HG03060 (cell line): ENCODE results near the gene GABRR2.
"Not testable (repeated sequence)": the region's sequence is repeated elsewhere in the genome, so short reads cannot be mapped to it uniquely, and the experiment has no call there.

ENCODE experiments used
- ATAC-seq: cut with Tn5 transposase; IDR thresholded peaks from one replicate; pipeline ENCODE4 v1.9.1; 2021; ENCODE audit warnings: low read depth, moderate number of reproducible peaks; ENCODE audit not compliant: unreplicated experiment

GABRR2 gene

DNA sequence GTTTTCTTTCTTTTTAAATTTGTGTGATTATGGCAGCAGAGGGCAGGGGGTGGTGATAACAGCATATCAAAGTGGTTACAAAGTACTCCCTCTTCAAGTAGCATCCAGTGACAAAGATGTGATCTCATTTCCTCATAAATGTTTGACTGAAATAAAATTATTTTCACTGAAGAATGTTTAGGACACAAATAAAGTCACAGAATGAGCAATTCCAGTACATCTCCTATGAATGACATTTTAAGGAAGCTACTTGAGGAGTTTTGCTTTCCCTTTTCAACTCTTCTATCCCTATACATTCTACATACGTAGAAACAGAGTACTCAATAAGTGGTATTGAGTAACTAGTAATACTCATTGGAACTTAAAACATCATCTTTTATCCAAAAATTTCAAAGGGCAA, 13.9 kb upstream of the GABRR2 start:
- ATAC-seq = no peak

DNA sequence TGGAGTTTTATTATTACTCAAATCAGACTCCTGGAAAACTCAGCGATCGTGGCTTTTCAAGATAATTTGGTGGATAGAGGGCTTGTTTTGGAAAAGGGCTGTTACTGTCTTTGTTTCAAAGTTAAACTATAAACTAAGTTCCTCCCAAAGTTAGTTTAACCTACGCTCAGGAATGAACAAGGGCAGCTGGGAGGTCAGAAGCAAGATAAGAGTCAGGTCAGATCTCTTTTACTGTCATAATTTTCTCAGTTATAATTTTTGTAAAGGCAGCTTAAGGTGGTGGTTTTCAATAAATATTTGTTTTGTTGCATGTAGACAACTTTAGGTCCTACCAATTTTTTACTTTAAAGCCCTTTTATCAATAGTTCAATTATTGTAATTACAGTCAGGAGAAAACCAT, 9.2 kb upstream of the GABRR2 start:
- no peak for ATAC-seq

DNA sequence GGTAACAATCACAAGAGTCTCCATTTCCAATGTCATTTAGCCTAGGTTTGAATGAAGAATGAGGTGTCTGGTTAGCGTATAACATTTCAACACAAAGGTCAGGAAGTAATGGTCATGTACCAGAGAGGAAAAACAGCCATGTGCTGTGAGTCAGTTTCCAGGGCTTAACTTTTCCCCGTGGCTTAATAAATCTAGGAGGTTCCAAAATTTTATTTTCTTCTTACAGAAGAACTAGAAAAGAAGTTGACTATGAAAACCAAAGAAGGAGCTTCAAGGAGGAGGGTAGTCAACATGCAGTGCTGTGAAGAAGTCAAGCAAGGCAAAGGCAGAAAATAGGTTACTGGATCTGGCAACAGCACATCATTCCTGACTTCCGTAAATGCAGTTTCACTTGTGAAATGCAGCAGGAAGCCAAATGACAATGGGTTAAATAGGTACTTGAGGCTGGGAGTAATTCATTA, 8.4 kb upstream of the GABRR2 start:
- no peak for ATAC-seq

DNA sequence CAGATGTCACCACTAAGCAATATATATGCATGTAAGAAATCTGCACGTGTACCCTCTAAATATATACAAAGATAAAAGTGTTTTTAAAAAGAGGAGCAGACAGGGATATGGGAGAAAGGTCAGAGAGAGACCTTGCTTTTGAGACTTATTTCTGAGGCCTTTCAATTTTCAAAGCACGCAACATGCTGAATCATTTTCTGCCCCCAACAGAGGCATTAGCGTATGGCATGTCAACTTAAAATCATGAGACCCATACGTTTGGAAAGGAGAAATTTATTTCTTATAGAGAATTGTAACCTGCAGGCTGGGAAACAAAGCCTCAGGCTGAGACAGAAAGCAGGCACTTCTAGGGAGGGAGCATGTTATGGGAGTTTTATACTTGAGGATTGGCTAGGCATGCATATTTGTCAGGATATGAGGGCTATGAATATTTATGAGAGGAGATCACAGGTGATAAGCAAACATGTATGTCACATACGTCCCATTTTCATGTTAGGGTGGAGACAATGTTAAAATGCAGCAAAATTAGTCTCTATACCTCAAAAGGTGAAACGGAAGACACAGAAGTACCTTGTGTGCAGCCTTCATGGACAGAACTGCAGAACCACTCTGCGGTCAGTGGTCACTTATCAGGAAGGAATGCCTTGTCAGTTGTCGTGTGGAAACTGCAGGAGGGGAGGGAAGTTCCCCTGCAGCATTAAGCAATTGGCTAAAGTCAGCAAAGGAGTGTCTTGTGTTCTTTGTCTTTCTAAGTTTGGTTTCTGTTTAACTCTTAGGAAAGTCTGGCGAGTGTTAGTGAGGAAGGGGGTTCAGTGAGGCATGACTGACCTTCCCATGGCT, 6.3 kb upstream of the GABRR2 start:
- ATAC-seq = no peak

DNA sequence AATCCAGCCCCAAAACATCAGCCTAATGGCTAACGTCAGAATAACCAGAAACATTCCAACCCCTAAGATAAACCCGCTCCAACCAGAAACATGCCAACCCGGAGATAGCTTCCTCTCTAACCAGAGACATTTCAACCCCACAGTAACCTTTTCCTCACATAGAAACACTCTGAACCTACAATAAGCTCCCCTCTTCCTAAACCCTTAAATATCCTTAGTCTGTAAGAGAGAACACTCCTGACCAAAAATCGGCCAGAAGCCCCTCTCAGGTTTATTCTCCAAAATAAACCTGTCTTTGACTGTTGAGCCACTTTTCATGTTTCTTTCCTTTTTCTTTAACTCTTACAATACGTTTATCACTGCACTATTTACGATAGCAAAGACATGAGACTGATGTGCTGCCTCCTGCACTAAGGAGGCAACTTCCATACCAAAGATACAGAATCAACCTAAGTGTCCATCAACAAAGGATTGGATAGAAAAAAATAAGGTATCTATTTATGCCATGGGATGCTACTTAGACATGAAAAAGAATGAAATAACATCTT, 5.0 kb upstream of the GABRR2 start:
- no peak for ATAC-seq

DNA sequence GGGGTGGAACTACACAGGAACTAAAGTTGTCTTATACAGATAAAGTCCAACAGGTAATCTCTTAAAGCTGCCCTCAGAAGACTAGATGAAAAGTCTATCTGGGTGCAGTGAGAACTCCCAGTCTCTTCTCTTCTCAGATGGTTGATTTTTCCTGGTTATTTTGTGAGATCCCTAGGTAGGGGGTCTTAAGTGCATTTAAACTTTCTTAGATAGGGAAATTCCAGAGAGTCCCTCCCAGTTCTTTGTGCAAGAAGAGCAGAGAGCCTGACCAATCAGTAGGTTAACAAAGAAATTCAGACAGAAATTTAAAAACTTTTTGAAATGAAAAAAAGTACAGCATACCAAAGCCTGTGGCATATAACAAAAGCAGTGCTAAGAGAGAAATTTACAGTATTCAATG, 2.0 kb upstream of the GABRR2 start:
- ATAC-seq = no peak

DNA sequence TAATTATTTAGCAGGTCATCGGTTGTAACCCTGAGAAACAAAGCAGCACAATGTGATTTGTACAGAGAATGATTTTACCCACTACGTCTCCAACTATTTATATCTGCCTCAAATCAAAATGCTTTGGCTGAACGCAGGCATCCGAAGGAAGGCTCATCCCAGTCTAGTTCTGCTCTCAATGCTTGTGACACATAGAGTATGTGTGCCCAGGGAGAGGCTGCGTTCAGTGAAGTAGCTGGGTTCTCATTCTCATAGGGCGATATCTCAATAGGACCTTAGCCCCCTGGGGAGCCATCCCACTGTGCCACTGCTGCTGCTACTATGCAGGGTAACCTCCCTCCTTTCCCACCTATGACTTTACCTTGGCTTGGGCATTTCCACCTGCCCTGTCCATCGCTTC, 407 bp downstream of the GABRR2 start:
- no peak for ATAC-seq

DNA sequence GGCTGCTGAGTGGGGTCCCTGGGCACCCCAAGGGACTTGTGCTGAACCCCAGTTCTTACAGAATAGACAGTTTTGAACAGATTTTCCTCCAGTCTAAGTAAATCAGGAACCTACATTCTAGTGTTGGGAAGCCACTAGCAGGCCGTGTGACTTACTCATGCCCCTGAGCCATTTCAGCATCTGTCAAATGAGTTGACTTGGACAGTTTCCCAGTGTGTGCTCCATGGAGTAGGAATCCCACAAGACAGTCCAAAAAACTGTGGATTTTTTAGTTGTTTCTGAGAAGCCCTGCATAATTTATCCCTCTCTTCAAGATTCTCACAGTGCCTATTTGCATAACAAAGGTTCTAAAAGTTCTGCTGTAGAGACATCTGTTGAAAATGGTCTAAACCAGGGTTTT, 2.1 kb downstream of the GABRR2 start:
- ATAC-seq = no peak

DNA sequence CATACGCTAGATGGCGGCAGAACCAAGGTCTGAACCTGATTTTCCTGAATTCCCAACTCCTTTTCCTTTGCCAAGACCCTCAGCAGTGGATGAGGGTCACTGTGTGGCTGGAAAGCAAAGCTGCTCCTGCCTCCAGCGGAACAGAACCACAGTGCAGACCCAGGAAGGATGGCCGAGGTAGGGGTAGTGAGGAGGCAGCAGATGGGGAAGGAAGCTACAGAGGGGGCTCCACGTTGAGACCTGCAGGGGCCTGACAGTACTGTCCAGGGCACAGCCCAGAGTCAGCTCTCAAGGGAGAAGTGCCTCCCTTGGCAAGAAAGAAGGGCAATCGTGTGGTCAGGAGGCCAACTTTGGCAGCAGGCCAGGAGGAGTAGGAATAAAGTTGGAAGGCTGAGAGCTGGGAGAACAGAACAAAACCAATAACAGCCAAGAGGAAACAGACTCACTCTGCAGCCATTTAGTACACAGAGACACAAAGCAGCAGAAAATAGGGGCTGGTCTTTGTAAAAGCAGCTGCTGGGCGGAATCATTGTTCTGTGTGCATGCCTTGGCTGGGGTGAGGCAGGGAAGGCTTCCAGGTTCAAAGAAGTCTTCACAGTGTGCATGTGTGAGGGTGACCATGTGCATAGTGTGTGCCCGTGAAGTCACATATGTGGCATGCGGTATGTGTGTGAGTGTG, 3.1 kb downstream of the GABRR2 start:
- ATAC-seq = no peak

DNA sequence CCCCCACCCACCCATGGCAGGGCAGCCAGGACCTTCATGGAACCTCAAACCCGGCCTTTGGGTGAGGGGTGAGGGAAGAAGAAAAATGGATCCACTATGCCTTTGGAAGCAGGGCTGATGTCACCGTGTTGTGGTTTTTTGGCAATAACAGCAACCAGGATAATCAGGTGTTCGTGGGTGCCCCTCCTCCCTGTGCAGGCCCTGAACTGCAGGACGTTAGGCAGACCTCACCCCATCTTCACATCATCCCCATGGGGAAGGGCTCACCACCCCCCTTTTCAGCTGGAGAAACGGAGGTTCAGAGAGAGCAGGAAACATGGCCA, 3.6 kb downstream of the GABRR2 start:
- ATAC-seq = no peak

DNA sequence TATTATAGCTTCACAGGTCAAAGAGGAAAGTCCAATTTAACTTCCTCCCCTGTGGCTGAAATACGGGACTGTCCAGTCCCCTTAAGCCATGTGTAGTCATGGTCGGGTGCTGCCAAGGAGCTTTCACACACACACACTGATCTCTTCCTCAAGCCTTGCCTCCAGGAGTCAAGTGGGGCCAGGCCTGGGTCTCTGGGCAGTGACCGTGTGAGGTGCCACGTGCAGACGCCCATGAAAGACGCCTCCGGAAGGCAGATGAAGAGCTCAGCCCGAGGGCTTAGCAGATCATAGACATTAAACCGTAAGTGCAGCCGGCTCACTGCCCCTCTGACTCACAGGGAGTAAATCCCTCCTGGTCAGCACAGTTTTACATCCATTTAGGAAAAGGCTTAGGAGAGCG, 4.2 kb downstream of the GABRR2 start:
- no peak for ATAC-seq

DNA sequence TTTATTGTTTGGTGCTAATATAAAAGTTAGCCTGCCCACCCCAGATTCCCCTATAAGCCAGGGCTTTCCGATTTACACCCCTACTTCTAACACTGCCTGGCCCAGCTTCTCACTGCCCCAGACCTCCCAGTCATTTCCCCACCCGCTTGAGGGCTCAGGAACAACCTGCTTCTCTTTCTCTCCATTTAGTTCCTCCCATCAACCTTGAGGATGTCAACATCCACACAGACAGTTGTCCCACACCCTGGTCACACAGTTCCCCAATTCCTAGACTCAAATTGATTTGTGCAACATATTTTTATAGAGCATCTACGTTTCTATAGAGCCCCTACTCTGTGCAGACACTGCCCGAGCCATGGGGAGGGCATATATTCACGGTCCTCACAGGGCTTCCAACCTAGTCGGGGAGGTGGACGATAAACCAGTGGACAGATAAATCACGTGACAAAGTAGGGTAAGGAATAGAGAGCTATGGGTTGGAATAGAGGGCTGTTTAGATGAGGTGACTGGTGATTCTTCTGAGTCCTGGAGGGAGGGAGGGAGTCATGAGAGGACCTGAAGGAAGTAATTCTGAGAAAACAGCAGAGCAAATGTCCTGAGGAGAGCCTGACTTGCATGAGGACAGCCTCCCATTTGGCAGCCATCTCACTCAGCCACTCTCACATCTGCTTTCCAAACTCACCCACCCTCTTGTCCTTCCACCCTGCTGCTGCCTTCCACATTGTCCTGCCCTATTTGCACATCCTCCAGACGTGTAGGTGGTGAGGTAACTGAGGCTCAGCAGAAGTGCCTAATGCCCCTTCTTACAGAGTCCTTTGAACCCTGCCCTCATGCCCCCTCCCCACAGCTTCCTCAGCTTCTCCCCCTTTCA, 6.3 kb downstream of the GABRR2 start:
- no peak for ATAC-seq

DNA sequence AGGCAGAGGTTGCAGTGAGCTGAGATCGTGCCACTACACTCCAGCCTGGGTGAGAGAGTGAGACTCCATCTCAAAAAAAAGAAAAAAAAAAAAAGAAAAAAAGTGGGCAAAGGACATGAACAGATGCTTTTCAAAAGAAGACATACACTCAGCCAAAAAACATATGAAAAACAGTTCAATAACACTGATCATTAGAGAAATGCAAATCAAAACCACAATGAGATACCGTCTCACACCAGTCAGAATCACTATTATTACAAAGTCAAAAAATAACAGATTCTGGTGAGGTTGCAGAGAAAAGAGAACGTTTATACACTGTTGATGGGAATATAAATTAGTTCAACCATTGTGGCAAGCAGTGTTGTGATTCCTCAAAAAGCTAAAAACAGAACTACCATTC, 10.6 kb downstream of the GABRR2 start:
- ATAC-seq = not testable (repeated sequence)

DNA sequence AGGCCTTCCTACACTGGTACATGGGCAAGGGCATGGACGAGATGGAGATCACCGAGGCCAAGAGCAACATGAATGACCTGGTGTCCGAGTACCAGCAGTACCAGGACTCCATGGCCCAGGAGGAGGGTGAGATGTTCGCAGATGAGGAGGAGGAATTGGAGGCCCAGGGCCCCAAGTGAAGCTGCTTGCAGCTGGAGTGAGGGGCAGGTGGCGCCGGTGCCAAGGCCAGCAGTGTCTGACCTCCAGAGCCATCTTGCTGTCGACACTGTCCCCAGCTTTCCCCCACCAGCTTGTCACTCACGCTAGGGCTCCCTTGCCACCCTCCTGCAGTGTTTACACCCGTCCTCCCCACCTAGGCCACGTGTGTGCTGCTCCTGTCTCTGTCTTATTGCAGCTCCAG, 12.2 kb downstream of the GABRR2 start:
- ATAC-seq = no peak

DNA sequence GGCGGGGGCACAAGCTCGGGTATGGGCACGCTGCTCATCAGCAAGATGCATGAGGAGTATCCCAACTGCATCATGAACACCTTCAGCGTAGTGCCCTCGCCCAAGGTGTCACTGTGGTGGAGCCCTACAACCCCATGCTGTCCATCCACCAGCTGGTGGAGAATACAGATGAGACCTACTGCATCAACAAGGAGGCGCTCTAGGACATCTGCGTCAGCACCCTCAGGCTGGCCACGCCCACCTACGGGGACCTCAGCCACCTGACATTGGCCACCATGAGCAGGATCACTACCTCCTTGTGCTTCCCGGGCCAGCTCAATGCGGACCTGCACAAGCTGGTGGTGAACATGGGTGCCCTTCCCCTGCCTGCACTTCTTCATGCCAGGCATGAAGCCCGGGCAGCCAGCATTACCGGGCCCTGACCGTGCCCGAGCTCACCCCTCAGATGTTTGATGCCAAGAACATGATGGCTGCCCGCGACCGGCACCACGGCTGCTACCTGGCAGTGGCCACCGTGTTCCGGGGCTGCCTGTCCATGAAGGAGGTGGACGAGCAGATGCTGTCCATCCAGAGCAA, 12.8 kb downstream of the GABRR2 start:
- ATAC-seq = no peak

DNA sequence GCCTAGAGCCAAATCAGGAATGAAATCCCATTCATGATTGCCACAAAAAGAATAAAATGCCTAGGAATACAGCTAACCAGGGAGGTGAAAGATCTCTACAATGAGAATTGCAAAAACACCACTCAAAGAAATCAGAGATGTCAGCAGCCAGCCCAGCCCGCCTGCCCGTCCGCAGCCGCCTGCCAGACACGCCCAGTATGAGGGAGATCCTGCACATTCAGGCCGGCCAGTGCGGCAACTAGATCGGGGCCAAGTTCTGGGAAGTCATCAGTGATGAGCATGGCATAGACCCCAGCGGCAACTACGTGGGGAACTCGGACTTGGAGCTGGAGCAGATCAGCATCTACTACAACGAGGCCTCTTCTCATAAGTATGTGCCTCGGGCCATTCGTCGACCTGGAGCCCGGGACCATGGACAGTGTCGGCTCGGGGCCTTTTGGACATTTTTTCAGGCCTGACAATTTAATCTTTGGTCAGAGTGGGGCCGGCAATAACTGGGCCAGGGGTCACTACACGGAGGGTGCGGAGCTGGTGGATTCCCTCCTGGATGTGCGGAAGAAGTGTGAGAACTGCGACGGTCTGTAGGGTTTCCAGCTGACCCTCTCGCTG, 13.4 kb downstream of the GABRR2 start:
- ATAC-seq = no peak

DNA sequence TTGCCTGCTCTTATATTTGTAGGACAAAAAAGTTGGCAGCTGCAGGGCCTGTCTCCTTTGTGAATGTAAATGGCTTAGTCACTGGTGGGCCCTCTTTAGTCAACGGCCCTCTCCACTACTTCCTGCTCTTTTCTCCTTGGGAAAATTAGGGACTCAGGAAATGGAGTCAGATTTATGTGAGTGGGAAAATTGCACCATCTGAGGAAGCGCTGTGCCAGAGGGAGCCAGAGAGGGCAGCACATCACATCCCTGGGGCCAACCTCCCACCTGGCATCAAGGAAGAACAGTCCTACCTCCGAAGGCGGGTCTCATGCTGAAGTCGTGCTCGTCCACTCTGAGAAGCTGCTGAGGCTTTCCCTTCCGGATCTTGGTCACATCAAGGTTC, 15.6 kb downstream of the GABRR2 start:
- ATAC-seq = no peak

DNA sequence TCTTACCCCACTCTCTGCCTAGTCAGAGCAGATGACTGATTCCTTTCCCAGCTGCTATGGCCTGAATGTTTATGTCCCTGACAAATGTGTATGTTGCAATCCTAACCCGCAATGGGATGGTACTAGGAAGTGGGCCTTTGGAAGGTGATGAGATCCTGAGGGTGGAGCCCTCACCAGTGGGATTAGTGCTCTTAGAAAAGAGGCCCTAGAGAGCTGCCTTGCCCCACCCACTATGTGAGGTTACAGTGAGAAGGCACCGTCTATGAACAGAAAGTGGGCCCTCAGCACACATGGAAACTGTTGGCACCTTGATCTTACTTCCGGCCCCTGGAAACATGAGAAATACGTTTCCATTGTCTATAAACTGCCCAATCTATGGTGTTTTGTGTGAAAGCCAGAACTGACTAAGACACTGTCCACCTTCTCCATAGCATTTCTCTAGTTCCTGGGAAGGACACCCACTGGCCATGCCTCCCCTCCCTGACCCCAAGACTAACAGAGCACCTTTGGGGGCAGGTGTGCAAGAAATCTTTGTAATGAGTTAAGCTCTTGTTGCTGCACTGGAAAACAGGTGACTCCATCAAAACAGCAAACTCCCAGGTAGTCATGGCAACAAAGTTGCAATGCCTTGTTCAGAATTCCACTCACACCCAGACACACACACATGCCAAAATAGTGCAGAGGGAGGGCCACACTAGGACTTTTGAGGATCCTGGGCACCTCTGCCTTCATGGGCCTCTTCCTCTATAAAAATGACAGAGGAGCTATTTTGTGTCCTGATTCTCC, 16.2 kb downstream of the GABRR2 start:
- ATAC-seq = peak; percentile 34

DNA sequence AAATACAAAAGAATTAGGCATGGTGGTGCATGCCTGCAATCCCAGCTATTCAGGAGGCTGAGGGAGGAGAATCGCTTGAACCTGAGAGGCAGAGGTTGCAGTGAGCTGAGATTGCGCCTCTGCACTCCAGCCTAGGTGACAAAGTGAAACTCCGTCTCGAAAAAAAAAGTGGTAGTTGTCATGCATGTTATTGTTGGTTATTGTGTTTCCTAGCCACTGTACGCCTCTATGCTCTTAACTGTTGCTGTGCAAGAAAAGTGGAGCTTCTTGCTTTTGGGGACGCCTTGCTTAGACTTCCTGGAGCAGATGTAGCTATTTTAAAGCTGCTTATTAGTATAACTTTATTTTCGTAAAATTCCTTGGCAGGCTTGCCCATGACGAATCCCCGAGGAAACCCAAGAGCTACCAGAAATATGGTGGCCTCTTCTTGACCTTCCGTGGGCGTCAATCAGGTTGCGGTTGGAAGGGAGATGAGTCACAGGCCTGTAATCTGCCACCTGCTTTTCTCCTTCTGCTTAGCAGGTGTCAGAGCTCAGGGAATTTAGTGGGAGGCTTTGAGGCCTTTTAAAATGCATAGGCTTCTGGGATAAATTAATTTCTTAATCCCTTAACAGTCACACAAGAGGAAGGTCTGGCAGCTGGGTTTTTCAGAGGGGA, 17.3 kb downstream of the GABRR2 start:
- peak; percentile 81 for ATAC-seq
